ENCODE results near the gene STON1.

Gene STON1

DNA sequence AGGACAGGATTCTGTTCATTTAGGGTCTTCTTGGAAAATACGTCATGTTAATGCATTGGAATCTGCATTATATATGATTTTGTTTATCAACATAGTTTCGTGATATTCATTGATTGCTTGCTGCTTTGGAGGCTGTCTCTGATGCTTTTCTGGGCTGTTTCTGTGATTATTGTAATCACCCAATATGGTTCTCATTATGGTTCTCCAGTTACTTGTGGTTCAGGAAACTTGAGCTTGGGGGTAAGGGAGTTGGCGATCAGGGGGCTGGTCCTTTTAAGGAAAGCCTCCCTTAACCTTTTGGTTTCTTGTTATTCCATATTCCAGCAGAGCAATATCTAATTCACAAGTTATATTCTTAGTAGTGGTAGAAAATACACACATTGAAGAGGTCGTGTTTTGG is 17.4 kb upstream of the STON1 start (continued):
- no peak for TF ChIP-seq TSHZ1 (tag by site-specific recombination; IDR thresholded peaks at IDR 0.05; ENCODE audit: borderline replicate concordance)
- TF ChIP-seq ZXDB (tag by site-specific recombination; IDR thresholded peaks at IDR 0.05) = no peak
- no peak for TF ChIP-seq ZNF248 (tag by site-specific recombination; IDR thresholded peaks at IDR 0.05)
- TF ChIP-seq, protein P1, sequence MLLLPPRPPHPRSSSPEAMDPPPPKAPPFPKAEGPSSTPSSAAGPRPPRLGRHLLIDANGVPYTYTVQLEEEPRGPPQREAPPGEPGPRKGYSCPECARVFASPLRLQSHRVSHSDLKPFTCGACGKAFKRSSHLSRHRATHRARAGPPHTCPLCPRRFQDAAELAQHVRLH (tag by site-specific recombination; IDR thresholded peaks at IDR 0.05) = no peak
- no peak for TF ChIP-seq ZNF777 (tag by site-specific recombination; IDR thresholded peaks at IDR 0.05; ENCODE audit: borderline replicate concordance)
- no peak for TF ChIP-seq ZNF670 (tag by site-specific recombination; IDR thresholded peaks at IDR 0.05; ENCODE audit: low read depth)
- TF ChIP-seq, protein P2, sequence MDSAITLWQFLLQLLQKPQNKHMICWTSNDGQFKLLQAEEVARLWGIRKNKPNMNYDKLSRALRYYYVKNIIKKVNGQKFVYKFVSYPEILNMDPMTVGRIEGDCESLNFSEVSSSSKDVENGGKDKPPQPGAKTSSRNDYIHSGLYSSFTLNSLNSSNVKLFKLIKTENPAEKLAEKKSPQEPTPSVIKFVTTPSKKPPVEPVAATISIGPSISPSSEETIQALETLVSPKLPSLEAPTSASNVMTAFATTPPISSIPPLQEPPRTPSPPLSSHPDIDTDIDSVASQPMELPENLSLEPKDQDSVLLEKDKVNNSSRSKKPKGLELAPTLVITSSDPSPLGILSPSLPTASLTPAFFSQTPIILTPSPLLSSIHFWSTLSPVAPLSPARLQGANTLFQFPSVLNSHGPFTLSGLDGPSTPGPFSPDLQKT (IDR thresholded peaks at IDR 0.05; ENCODE audit: borderline replicate concordance, low read depth, low read length) = no peak

GRCh38 chr2:48514348-48515003 is 15.5 kb upstream of the STON1 start:
- H3K36me3 ChIP-seq (ENCODE audit: control insufficient read depth in 2 of 2, insufficient read depth in 1 of 2, low read length in 2 of 2) = peaks cover 19 to 43% of the 10 kb centered on the region in 2 experiments
- no peaks in the 10 kb centered on the region for H3K9me3 ChIP-seq (ENCODE audit: control insufficient read depth, insufficient read depth, low read depth, low read length)
- no peaks in the 10 kb centered on the region for H3K4me1 ChIP-seq (ENCODE audit: control insufficient read depth, insufficient read depth, low read length)
- H3K27ac ChIP-seq (ENCODE audit: extremely low read depth, low read depth, low read length) = no peak overlapping the region
- no peak overlapping the region for H3K4me3 ChIP-seq (ENCODE audit: low read depth, low read length)
- no peak for TF ChIP-seq ZNF433 (tag by site-specific recombination; IDR thresholded peaks at IDR 0.05; ENCODE audit: low read depth)
- no peak for TF ChIP-seq SP3 (tag by site-specific recombination; IDR thresholded peaks at IDR 0.05)
- no peak for TF ChIP-seq ZBTB7A (tag by site-specific recombination; IDR thresholded peaks at IDR 0.05; ENCODE audit: low read depth)
- TF ChIP-seq ZNF335 (tag by site-specific recombination; conservative IDR thresholded peaks at IDR 0.05) = no peak
- TF ChIP-seq ZNF48 (tag by site-specific recombination; IDR thresholded peaks at IDR 0.05) = no peak
- no peak for TF ChIP-seq MZF1 (tag by site-specific recombination; IDR thresholded peaks at IDR 0.05; ENCODE audit: borderline replicate concordance)
- TF ChIP-seq ZNF768 (tag by site-specific recombination; IDR thresholded peaks at IDR 0.05) = no peak
- TF ChIP-seq, protein P3, sequence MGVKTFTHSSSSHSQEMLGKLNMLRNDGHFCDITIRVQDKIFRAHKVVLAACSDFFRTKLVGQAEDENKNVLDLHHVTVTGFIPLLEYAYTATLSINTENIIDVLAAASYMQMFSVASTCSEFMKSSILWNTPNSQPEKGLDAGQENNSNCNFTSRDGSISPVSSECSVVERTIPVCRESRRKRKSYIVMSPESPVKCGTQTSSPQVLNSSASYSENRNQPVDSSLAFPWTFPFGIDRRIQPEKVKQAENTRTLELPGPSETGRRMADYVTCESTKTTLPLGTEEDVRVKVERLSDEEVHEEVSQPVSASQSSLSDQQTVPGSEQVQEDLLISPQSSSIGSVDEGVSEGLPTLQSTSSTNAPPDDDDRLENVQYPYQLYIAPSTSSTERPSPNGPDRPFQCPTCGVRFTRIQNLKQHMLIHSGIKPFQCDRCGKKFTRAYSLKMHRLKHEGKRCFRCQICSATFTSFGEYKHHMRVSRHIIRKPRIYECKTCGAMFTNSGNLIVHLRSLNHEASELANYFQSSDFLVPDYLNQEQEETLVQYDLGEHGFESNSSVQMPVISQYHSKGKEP (tag by site-specific recombination; IDR thresholded peaks at IDR 0.05) = no peak
- no peak for TF ChIP-seq ZNF837 (tag by site-specific recombination; IDR thresholded peaks at IDR 0.05)
- no peak for TF ChIP-seq ZNF776 (tag by site-specific recombination; IDR thresholded peaks at IDR 0.05; ENCODE audit: borderline replicate concordance)
- no peak for TF ChIP-seq ZFP41 (tag by site-specific recombination; IDR thresholded peaks at IDR 0.05; ENCODE audit: borderline replicate concordance)
- no peak for TF ChIP-seq BCL6B (tag by site-specific recombination; IDR thresholded peaks at IDR 0.05)
- no peak for TF ChIP-seq KLF10 (tag by site-specific recombination; IDR thresholded peaks at IDR 0.05)
- TF ChIP-seq ZNF521 (tag by site-specific recombination; IDR thresholded peaks at IDR 0.05) = no peak
- TF ChIP-seq, protein P4, sequence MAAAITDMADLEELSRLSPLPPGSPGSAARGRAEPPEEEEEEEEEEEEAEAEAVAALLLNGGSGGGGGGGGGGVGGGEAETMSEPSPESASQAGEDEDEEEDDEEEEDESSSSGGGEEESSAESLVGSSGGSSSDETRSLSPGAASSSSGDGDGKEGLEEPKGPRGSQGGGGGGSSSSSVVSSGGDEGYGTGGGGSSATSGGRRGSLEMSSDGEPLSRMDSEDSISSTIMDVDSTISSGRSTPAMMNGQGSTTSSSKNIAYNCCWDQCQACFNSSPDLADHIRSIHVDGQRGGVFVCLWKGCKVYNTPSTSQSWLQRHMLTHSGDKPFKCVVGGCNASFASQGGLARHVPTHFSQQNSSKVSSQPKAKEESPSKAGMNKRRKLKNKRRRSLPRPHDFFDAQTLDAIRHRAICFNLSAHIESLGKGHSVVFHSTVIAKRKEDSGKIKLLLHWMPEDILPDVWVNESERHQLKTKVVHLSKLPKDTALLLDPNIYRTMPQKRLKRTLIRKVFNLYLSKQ (tag by site-specific recombination; IDR thresholded peaks at IDR 0.05; ENCODE audit: borderline replicate concordance) = no peak
- ChIA-PET CTCF (interaction anchor here (0.5 kb wide), 1 partner anchor 9 kb away, joined by 3 read pairs; no protein-coding TSS in a partner anchor), POLR2A (interaction anchor here (0.6 kb wide), 1 partner anchor 21 kb away, joined by 3 read pairs; no protein-coding TSS in a partner anchor)

All from HEK293 (cell line).